GM23338 (cell line): ENCODE measurements around the gene SMIM5. TPM values are rescaled to one million over a fixed set of nuclear protein-coding genes. Genes with fewer than 3 reads are reported as not detected.

ENCODE experiments used
- ATAC-seq: fragments of 200-7000 bp; cut with Tn5 transposase; 3 replicates; pipeline ENCODE4 v1.9.1; 2020
- DNase-seq: peaks from one replicate; pipeline ENCODE4 v3.0.0-alpha.2; 2015; ENCODE audit warnings: low spot score
- H2AFZ ChIP-seq: fragments of 200-600 bp; sonication (generic); 2 replicates; pipeline ENCODE4 v1.8.0; 2016; ENCODE audit warnings: antibody characterized with exemption, mild to moderate bottlenecking, moderate library complexity
- H3F3A ChIP-seq: fragments of 200-600 bp; sonication (generic); replicated peaks from 2 replicates; pipeline ENCODE4 v1.8.0; 2017; ENCODE audit warnings: antibody characterized with exemption, mixed run types, low read depth
- H3K27ac ChIP-seq: fragments of 200-600 bp; sonication (generic); 2 replicates; pipeline ENCODE4 v1.6.1; 2016; ENCODE audit warnings: low read depth
- H3K27me3 ChIP-seq: fragments of 200-600 bp; sonication (generic); 2 replicates; pipeline ENCODE4 v1.8.0; 2016; ENCODE audit warnings: mild to moderate bottlenecking, mixed run types, moderate library complexity; ENCODE audit not compliant: insufficient read depth
- H3K36me3 ChIP-seq: fragments of 200-600 bp; sonication (generic); 2 replicates; pipeline ENCODE4 v1.8.0; 2016; ENCODE audit warnings: mild to moderate bottlenecking; ENCODE audit not compliant: insufficient read depth
- H3K4me1 ChIP-seq: fragments of 200-600 bp; sonication (generic); 2 replicates; pipeline ENCODE4 v1.8.0; 2016; ENCODE audit warnings: mild to moderate bottlenecking, moderate library complexity; ENCODE audit not compliant: insufficient read depth
- H3K4me2 ChIP-seq: fragments of 200-600 bp; sonication (generic); 2 replicates; pipeline ENCODE4 v1.7.1; 2017; ENCODE audit warnings: mixed run types
- H3K4me3 ChIP-seq: fragments of 200-600 bp; sonication (generic); 2 replicates; pipeline ENCODE4 v1.6.1; 2016; ENCODE audit warnings: mixed run types
- H3K79me2 ChIP-seq: fragments of 200-600 bp; sonication (generic); replicated peaks from 2 replicates; pipeline ENCODE4 v1.8.0; 2017; ENCODE audit warnings: mild to moderate bottlenecking; ENCODE audit not compliant: insufficient read depth
- H3K9me2 ChIP-seq: fragments of 200-600 bp; sonication (generic); 2 replicates; pipeline ENCODE4 v1.8.0; 2017; ENCODE audit not compliant: insufficient read depth
- H4K20me1 ChIP-seq: fragments of 200-600 bp; sonication (generic); replicated peaks from 2 replicates; pipeline ENCODE4 v1.8.0; 2017; ENCODE audit warnings: mild to moderate bottlenecking; ENCODE audit not compliant: insufficient read depth
- H3K27ac Mint-ChIP-seq: 2 replicates; pipeline ENCODE4 v1.8.0; 2020; ENCODE audit warnings: inconsistent platforms, mild to moderate bottlenecking, moderate library complexity, mixed read lengths
- H3K27me3 Mint-ChIP-seq: 3 replicates; pipeline ENCODE4 v1.8.0; 2022; ENCODE audit warnings: low read depth, mild to moderate bottlenecking, moderate library complexity, mixed read lengths, inconsistent platforms; ENCODE audit not compliant: insufficient read depth, poor library complexity
- H3K36me3 Mint-ChIP-seq: 3 replicates; pipeline ENCODE4 v1.8.0; 2021; ENCODE audit warnings: low read depth, mild to moderate bottlenecking, inconsistent platforms, moderate library complexity, mixed read lengths
- H3K4me1 Mint-ChIP-seq: 3 replicates; pipeline ENCODE4 v1.8.0; 2020; ENCODE audit warnings: mild to moderate bottlenecking, inconsistent platforms, mixed read lengths
- H3K4me3 Mint-ChIP-seq: 3 replicates; pipeline ENCODE4 v1.8.0; 2021; ENCODE audit warnings: moderate library complexity, mild to moderate bottlenecking, inconsistent platforms, mixed read lengths
- H3K9me3 Mint-ChIP-seq: 3 replicates; pipeline ENCODE4 v1.8.0; 2020; ENCODE audit warnings: moderate library complexity, mild to moderate bottlenecking, inconsistent platforms, mixed read lengths
- CREB1 ChIP-seq: fragments of 250-450 bp; sonication (Bioruptor Pico); IDR thresholded peaks from 2 replicates; pipeline ENCODE4 v1.5.0; 2020; ENCODE audit warnings: low read depth, mild to moderate bottlenecking, moderate library complexity
- JUNB ChIP-seq: IDR thresholded peaks from one replicate; pipeline ENCODE4 v1.6.1; 2016; ENCODE audit warnings: antibody characterized with exemption; ENCODE audit not compliant: unreplicated experiment
- POLR2AphosphoS5 ChIP-seq: IDR thresholded peaks from 2 replicates; pipeline ENCODE4 v1.6.1; 2016; ENCODE audit warnings: antibody characterized with exemption, low read depth
- ZNF331 ChIP-seq: fragments of 250-450 bp; sonication (Bioruptor Pico); IDR thresholded peaks from 2 replicates; pipeline ENCODE4 v1.5.0; 2020; ENCODE audit warnings: low read depth, mild to moderate bottlenecking, moderate library complexity
- polyA plus RNA-seq: library from polyadenylated mRNA; unstranded; fragments of >200 nt; fragmentation: Nextera tagmentation; extraction: Ambion mirVana; gene quantifications from 2 replicates; pipeline ENCODE4 v1.2.1, GENCODE V29; 2016
- total RNA-seq: library from RNA; depleted of rRNA; stranded (reverse); fragments of >200 nt; shearing (Covaris generic); gene quantifications from 2 replicates; pipeline ENCODE4 v1.2.3, GENCODE V29; 2014
- TF ChIP-seq, protein P1 (sequence below): fragments of 250-450 bp; sonication (Bioruptor Pico); IDR thresholded peaks from 2 replicates; pipeline ENCODE4 v1.5.0; 2020; ENCODE audit warnings: mild to moderate bottlenecking, moderate library complexity
- TF ChIP-seq, protein P2 (sequence below), 2 experiments: fragments of 200-600 bp in 1 of 2; sonication (generic) in 1 of 2; conservative IDR thresholded peaks; 2 replicates each; pipeline versions ENCODE4 v1.5.1 to v1.6.1; 2016 to 2017; ENCODE audit warnings: antibody characterized with exemption in 2 of 2, low read depth in 2 of 2, mild to moderate bottlenecking in 2 of 2, moderate library complexity in 1 of 2

The SMIM5 gene
- total and polyA plus RNA-seq, 2 experiments from 2014 or later = 0.16 TPM; not detected in 1

DNA sequence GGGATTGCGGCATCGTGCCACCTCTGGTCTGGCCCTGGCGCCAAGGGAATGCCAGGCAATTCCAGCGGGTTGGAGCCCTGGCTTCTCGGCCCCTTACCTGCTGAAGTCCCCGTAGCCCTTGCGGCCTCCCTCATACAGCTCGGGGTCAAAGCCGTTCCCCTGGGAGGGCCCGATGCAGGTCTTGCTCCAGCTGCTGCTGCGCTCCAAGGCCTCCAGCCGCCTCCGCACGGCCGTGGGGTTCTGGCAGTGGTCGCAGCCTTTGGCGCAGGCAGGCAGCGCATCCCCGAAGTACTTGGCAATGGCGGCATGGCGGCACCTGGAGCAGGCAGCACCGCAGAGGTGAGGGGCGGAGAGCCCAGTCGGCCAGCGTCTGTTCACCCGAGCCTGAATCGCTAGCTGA, 1.9 kb upstream of the SMIM5 start (continued):
- TF ChIP-seq, protein P1, sequence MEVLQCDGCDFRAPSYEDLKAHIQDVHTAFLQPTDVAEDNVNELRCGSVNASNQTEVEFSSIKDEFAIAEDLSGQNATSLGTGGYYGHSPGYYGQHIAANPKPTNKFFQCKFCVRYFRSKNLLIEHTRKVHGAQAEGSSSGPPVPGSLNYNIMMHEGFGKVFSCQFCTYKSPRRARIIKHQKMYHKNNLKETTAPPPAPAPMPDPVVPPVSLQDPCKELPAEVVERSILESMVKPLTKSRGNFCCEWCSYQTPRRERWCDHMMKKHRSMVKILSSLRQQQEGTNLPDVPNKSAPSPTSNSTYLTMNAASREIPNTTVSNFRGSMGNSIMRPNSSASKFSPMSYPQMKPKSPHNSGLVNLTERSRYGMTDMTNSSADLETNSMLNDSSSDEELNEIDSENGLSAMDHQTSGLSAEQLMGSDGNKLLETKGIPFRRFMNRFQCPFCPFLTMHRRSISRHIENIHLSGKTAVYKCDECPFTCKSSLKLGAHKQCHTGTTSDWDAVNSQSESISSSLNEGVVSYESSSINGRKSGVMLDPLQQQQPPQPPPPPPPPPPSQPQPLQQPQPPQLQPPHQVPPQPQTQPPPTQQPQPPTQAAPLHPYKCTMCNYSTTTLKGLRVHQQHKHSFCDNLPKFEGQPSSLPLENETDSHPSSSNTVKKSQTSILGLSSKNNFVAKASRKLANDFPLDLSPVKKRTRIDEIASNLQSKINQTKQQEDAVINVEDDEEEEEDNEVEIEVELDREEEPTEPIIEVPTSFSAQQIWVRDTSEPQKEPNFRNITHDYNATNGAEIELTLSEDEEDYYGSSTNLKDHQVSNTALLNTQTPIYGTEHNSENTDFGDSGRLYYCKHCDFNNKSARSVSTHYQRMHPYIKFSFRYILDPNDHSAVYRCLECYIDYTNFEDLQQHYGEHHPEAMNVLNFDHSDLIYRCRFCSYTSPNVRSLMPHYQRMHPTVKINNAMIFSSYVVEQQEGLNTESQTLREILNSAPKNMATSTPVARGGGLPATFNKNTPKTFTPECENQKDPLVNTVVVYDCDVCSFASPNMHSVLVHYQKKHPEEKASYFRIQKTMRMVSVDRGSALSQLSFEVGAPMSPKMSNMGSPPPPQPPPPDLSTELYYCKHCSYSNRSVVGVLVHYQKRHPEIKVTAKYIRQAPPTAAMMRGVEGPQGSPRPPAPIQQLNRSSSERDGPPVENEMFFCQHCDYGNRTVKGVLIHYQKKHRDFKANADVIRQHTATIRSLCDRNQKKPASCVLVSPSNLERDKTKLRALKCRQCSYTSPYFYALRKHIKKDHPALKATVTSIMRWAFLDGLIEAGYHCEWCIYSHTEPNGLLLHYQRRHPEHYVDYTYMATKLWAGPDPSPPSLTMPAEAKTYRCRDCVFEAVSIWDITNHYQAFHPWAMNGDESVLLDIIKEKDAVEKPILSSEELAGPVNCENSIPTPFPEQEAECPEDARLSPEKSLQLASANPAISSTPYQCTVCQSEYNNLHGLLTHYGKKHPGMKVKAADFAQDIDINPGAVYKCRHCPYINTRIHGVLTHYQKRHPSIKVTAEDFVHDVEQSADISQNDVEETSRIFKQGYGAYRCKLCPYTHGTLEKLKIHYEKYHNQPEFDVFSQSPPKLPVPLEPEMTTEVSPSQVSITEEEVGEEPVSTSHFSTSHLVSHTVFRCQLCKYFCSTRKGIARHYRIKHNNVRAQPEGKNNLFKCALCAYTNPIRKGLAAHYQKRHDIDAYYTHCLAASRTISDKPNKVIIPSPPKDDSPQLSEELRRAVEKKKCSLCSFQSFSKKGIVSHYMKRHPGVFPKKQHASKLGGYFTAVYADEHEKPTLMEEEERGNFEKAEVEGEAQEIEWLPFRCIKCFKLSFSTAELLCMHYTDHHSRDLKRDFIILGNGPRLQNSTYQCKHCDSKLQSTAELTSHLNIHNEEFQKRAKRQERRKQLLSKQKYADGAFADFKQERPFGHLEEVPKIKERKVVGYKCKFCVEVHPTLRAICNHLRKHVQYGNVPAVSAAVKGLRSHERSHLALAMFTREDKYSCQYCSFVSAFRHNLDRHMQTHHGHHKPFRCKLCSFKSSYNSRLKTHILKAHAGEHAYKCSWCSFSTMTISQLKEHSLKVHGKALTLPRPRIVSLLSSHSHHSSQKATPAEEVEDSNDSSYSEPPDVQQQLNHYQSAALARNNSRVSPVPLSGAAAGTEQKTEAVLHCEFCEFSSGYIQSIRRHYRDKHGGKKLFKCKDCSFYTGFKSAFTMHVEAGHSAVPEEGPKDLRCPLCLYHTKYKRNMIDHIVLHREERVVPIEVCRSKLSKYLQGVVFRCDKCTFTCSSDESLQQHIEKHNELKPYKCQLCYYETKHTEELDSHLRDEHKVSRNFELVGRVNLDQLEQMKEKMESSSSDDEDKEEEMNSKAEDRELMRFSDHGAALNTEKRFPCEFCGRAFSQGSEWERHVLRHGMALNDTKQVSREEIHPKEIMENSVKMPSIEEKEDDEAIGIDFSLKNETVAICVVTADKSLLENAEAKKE (CRISPR knock-in tag) = no peak

DNA sequence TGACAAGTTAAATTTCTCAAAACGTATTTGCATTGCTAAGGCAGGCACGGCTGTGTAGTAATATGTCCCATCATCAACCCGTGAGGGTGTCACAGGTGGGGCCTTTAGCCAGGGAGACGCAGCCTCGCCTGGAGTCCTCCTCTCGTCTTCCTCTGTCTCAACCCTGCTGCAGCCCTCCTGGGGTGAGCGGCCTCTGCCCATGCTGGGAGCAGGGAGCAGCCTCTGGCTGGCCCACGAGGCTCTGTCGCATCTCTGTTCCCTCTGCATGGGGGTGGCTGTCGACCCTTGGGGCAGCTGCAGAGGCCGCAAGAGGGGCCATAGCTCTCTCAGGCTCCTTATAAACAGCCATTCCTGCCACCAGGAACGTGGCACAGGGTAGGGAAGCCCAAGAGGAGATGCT, 806 bp upstream of the SMIM5 start:
- Mint-ChIP-seq H3K4me3 (no peak overlapping the region), H3K27me3 (peaks cover 20% of the 10 kb centered on the region), H3K4me1 (peaks cover 22% of the 10 kb centered on the region), H3K36me3 (peaks cover 5% of the 10 kb centered on the region; the same call in 1 of the 3 replicates), H3K27ac (no peak overlapping the region), H3K9me3 (no peaks in the 10 kb centered on the region)
- Histone ChIP-seq H3K4me1 (peaks cover 9% of the 10 kb centered on the region), H3K4me3 (no peak overlapping the region), H2AFZ (no peak overlapping the region), H3F3A (no peaks in the 10 kb centered on the region), H3K27me3 (no peaks in the 10 kb centered on the region), H4K20me1 (no peaks in the 10 kb centered on the region; the same call in 1 of the 2 replicates), H3K79me2 (no peaks in the 10 kb centered on the region), H3K4me2 (no peak overlapping the region), H3K36me3 (no peaks in the 10 kb centered on the region), H3K27ac (0 out of 2 replicates have a peak overlapping the region, but pooled peaks have one; percentile 45), H3K9me2 (no peaks in the 10 kb centered on the region)
- DNase-seq (no peak), ATAC-seq (no peak)
- no peak for TF ChIP-seq POLR2AphosphoS5
- no peak for TF ChIP-seq CREB1 (CRISPR knock-in tag)
- TF ChIP-seq, protein P2, sequence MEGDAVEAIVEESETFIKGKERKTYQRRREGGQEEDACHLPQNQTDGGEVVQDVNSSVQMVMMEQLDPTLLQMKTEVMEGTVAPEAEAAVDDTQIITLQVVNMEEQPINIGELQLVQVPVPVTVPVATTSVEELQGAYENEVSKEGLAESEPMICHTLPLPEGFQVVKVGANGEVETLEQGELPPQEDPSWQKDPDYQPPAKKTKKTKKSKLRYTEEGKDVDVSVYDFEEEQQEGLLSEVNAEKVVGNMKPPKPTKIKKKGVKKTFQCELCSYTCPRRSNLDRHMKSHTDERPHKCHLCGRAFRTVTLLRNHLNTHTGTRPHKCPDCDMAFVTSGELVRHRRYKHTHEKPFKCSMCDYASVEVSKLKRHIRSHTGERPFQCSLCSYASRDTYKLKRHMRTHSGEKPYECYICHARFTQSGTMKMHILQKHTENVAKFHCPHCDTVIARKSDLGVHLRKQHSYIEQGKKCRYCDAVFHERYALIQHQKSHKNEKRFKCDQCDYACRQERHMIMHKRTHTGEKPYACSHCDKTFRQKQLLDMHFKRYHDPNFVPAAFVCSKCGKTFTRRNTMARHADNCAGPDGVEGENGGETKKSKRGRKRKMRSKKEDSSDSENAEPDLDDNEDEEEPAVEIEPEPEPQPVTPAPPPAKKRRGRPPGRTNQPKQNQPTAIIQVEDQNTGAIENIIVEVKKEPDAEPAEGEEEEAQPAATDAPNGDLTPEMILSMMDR (conservative IDR thresholded peaks at IDR 0.05; ENCODE audit: low read depth in 2 of 2) = no peak
- TF ChIP-seq ZNF331 = no peak
- TF ChIP-seq, protein P1 (CRISPR knock-in tag) = no peak
- TF ChIP-seq JUNB = no peak
